Measurements from ENCODE around the gene ATXN3L.

- TF ChIP-seq ZNF274 (IDR thresholded peaks at IDR 0.05; ENCODE audit: low read depth, low read length): no peak
- no peak for TF ChIP-seq YY1 (IDR thresholded peaks at IDR 0.05; ENCODE audit: insufficient read depth, insufficient read length)
- TF ChIP-seq SUZ12 (IDR thresholded peaks at IDR 0.05; ENCODE audit: extremely low read depth, insufficient read depth, insufficient read length): no peak
Observed at GRCh38 chrX:13339607-13340006, 19.8 kb upstream of the ATXN3L start.
